Measurements from ENCODE around the gene ATP5F1E.
A peak's percentile ranks its signal among the peaks of the same experiment; 100 is the strongest.

The ATP5F1E gene

GRCh38 chr20:59032023-59032712 lies at the start of gene ATP5F1E:
Gene ATP5F1E (minus strand): TSS chr20:59032335. CDS start chr20:59032251, 84 bp downstream.
- peak; percentile 96 to 98 for ATAC-seq

- no peak for ATAC-seq
These were observed 48.9 kb upstream of the ATP5F1E start for GRCh38 chr20:59081036-59081435.

GRCh38 chr20:59078231-59078630 lies 46.1 kb upstream of the ATP5F1E start:
- peak; percentile 81 to 87 for ATAC-seq

GRCh38 chr20:59077705-59078104 lies 45.6 kb upstream of the ATP5F1E start:
- no peak for ATAC-seq

- ATAC-seq = peak in 1 of 2 donors; percentile 14
These were observed 43.9 kb upstream of the ATP5F1E start for GRCh38 chr20:59075934-59076508.

GRCh38 chr20:59074456-59074855 lies 42.3 kb upstream of the ATP5F1E start:
- peak; percentile 56 to 71 for ATAC-seq

GRCh38 chr20:59073582-59073981 lies 41.4 kb upstream of the ATP5F1E start:
- ATAC-seq = no peak

- no peak for ATAC-seq
These were observed 39.1 kb upstream of the ATP5F1E start for GRCh38 chr20:59071216-59071615.

GRCh38 chr20:59069026-59069425 lies 36.9 kb upstream of the ATP5F1E start:
- ATAC-seq = no peak

GRCh38 chr20:59068534-59068933 lies 36.4 kb upstream of the ATP5F1E start:
- ATAC-seq = no peak

- ATAC-seq = no peak
These were observed 32.1 kb upstream of the ATP5F1E start for GRCh38 chr20:59064214-59064722.

- no peak for ATAC-seq
These were observed 31.5 kb upstream of the ATP5F1E start for GRCh38 chr20:59063358-59064213.

GRCh38 chr20:59062081-59062480 lies 29.9 kb upstream of the ATP5F1E start:
- no peak for ATAC-seq

- no peak for ATAC-seq
These were observed 23.2 kb upstream of the ATP5F1E start for GRCh38 chr20:59055302-59055701.

GRCh38 chr20:59051666-59052185 lies 19.6 kb upstream of the ATP5F1E start:
- no peak for ATAC-seq

- no peak for ATAC-seq
These were observed 18.3 kb upstream of the ATP5F1E start for GRCh38 chr20:59050437-59050836.

GRCh38 chr20:59048681-59049030 lies 16.5 kb upstream of the ATP5F1E start:
- no peak for ATAC-seq

GRCh38 chr20:59047938-59048680 lies 16.0 kb upstream of the ATP5F1E start:
- ATAC-seq = peak; percentile 51 to 64

GRCh38 chr20:59046862-59047261 lies 14.7 kb upstream of the ATP5F1E start:
- ATAC-seq = no peak

GRCh38 chr20:59044796-59045195 lies 12.7 kb upstream of the ATP5F1E start:
- no peak for ATAC-seq

- no peak for ATAC-seq
These were observed 12.2 kb upstream of the ATP5F1E start for GRCh38 chr20:59044295-59044694.

- no peak for ATAC-seq
These were observed 11.6 kb upstream of the ATP5F1E start for GRCh38 chr20:59043698-59044097.

All from activated CD4-positive, CD25-positive, alpha-beta regulatory T cell treated with anti-CD3 and anti-CD28 coated beads, Interleukin-2, amount 50 U/mL, for 24 hours (primary cell).